Upper lobe of left lung (tissue), 6 donors: Measurements from ENCODE around the gene ZNF467. TPM values are rescaled to one million over a fixed set of nuclear protein-coding genes. Genes with fewer than 3 reads are reported as not detected.

Source experiments
- ATAC-seq, 2 donors: fragments of 200-7000 bp; cut with Tn5 transposase; one replicate each; pipeline ENCODE4 v1.9.1; 2022; ENCODE audit warnings: mild to moderate bottlenecking in 2 of 2, moderate library complexity in 2 of 2; ENCODE audit not compliant: low FRiP score in 2 of 2
- DNase-seq, 2 donors: peaks; one replicate each; pipeline ENCODE4 v3.0.0-alpha.2; 2019 to 2020
- H3K27ac ChIP-seq, 4 donors: fragments of 200-600 bp; sonication (generic); one replicate each; pipeline ENCODE4 v1.5.1; 2016 to 2019
- H3K27me3 ChIP-seq, 4 donors: fragments of 200-600 bp; sonication (generic); one replicate each; pipeline ENCODE4 v1.5.1; 2017 to 2019
- H3K36me3 ChIP-seq, 4 donors: fragments of 200-600 bp; sonication (generic); one replicate each; pipeline ENCODE4 v1.5.1; 2016 to 2019
- H3K4me1 ChIP-seq, 4 donors: fragments of 200-600 bp; sonication (generic); one replicate each; pipeline ENCODE4 v1.5.1; 2018 to 2019
- H3K4me3 ChIP-seq, 4 donors: fragments of 200-600 bp; sonication (generic); one replicate each; pipeline ENCODE4 v1.5.1; 2017 to 2019; ENCODE audit warnings: mild to moderate bottlenecking in 2 of 4, moderate library complexity in 1 of 4
- H3K9me3 ChIP-seq, 4 donors: fragments of 200-600 bp; sonication (generic); one replicate each; pipeline ENCODE4 v1.5.1; 2018 to 2019
- CTCF ChIP-seq, 6 experiments: fragments of 450-650 bp in 4 of 6; fragments of 200-600 bp in 2 of 6; sonication (generic) in 2 of 6; IDR thresholded peaks; one replicate each; pipeline ENCODE4 v1.5.1; 2016 to 2019; ENCODE audit warnings: antibody characterized with exemption in 6 of 6
- EP300 ChIP-seq, 4 donors: sonication (generic); formaldehyde crosslinking; IDR thresholded peaks; one replicate each; pipeline ENCODE4 v1.5.1; 2017; ENCODE audit warnings: antibody characterized with exemption in 4 of 4, control low read depth in 2 of 4
- POLR2A ChIP-seq, 4 donors: fragments of 450-650 bp; IDR thresholded peaks; one replicate each; pipeline ENCODE4 v1.5.1; 2016 to 2017; ENCODE audit warnings: antibody characterized with exemption in 4 of 4, mild to moderate bottlenecking in 2 of 4
- POLR2AphosphoS5 ChIP-seq, 2 donors: sonication (generic); formaldehyde crosslinking; IDR thresholded peaks; one replicate each; pipeline ENCODE4 v1.5.1; 2017; ENCODE audit warnings: antibody characterized with exemption in 2 of 2
- WGBS, 2 donors: methylation state at CpG; one replicate each; pipeline ENCODE4 v1.1.5; 2017 to 2018; 5-methylcytosine and 5-hydroxymethylcytosine counted together
- total RNA-seq, 6 donors: library from RNA; depleted of rRNA in 4 of 6; stranded (reverse); fragments of >200 nt in 4 of 6; gene quantifications; one replicate each; pipeline versions ENCODE4 v1.1.0 to v1.2.1, GENCODE V29; 2016 to 2021
- donor health status: DM: no; HTN: no; CAD: no; lungs with moderate emphysema.
- donor health status: DM: no; HTN: yes; CAD: no; lungs with severe emphysema.

The ZNF467 gene
- total RNA-seq, 6 donors from 2014 or later: 8.2 to 41.2 (median 17.4) TPM

- Histone ChIP-seq H3K4me3 (no peak overlapping the region), H3K4me1 (peaks cover 0 to 5% (median 4%) of the 10 kb centered on the region in 4 donors), H3K27ac (no peak overlapping the region), H3K9me3 (no peaks in the 10 kb centered on the region), H3K36me3 (no peaks in the 10 kb centered on the region), H3K27me3 (peaks cover 0 to 10% (median 2%) of the 10 kb centered on the region in 4 donors)
- no peak for TF ChIP-seq POLR2AphosphoS5 (IDR thresholded peaks at IDR 0.05)
- no peak for TF ChIP-seq EP300 (IDR thresholded peaks at IDR 0.05)
- TF ChIP-seq CTCF (IDR thresholded peaks at IDR 0.05): no peak
- no peak for TF ChIP-seq POLR2A (IDR thresholded peaks at IDR 0.05)
- 83 to 84% methylated on average over 10 of the region's 10 CpGs for WGBS, 2 donors
- ATAC-seq: no peak
- peak in 1 of 2 donors; percentile 65 for DNase-seq
Measured at GRCh38 chr7:149795126-149795525, 21.7 kb upstream of the ZNF467 start.

GRCh38 chr7:149794661-149795060 is 21.3 kb upstream of the ZNF467 start:
- Histone ChIP-seq H3K9me3 (no peaks in the 10 kb centered on the region), H3K36me3 (no peaks in the 10 kb centered on the region), H3K4me3 (no peak overlapping the region), H3K27me3 (peaks cover 0 to 12% (median 2%) of the 10 kb centered on the region in 4 donors), H3K4me1 (peaks cover 0 to 10% (median 8%) of the 10 kb centered on the region in 4 donors), H3K27ac (no peak overlapping the region)
- DNase-seq (peak in 1 of 2 donors; percentile 42), ATAC-seq (no peak)
- TF ChIP-seq EP300 (IDR thresholded peaks at IDR 0.05): no peak
- 65 to 80% methylated on average over 4 to 6 of the region's 6 CpGs for WGBS, 2 donors

- TF ChIP-seq POLR2AphosphoS5 (IDR thresholded peaks at IDR 0.05): no peak
- TF ChIP-seq EP300 (IDR thresholded peaks at IDR 0.05): no peak
- no peak for TF ChIP-seq POLR2A (IDR thresholded peaks at IDR 0.05)
- no peak for TF ChIP-seq CTCF (IDR thresholded peaks at IDR 0.05)
- DNase-seq (peak in 1 of 2 donors; percentile 59), ATAC-seq (no peak)
- H3K9me3 ChIP-seq: no peaks in the 10 kb centered on the region
- H3K27ac ChIP-seq: no peak overlapping the region
- H3K36me3 ChIP-seq: no peaks in the 10 kb centered on the region
- peaks cover 0 to 12% (median 2%) of the 10 kb centered on the region in 4 donors for H3K27me3 ChIP-seq
- WGBS, 2 donors: 83 to 91% methylated on average over 1 to 10 of the region's 10 CpGs
- H3K4me1 ChIP-seq: peaks cover 0 to 11% (median 8%) of the 10 kb centered on the region in 4 donors
- no peak overlapping the region for H3K4me3 ChIP-seq
Measured at GRCh38 chr7:149793261-149793660, 19.9 kb upstream of the ZNF467 start.

GRCh38 chr7:149792220-149792595 is 18.8 kb upstream of the ZNF467 start:
- H3K4me3 ChIP-seq: no peak overlapping the region
- no peaks in the 10 kb centered on the region for H3K9me3 ChIP-seq
- H3K27me3 ChIP-seq: peaks cover 0 to 12% (median 2%) of the 10 kb centered on the region in 4 donors
- no peaks in the 10 kb centered on the region for H3K36me3 ChIP-seq
- TF ChIP-seq CTCF (IDR thresholded peaks at IDR 0.05): no peak
- no peak for TF ChIP-seq EP300 (IDR thresholded peaks at IDR 0.05)
- H3K27ac ChIP-seq: no peak overlapping the region
- no peak for ATAC-seq
- H3K4me1 ChIP-seq: peaks cover 8 to 17% (median 14%) of the 10 kb centered on the region in 4 donors
- DNase-seq: peak in 1 of 2 donors; percentile 83
- 85% methylated on average over 10 of the region's 15 CpGs; no CpG with 5 or more reads in 1 of the 2 donors for WGBS, 2 donors

- ATAC-seq: no peak
- Histone ChIP-seq H3K36me3 (no peaks in the 10 kb centered on the region), H3K27me3 (peaks cover 0 to 12% (median 2%) of the 10 kb centered on the region in 4 donors), H3K4me1 (peaks cover 9 to 18% (median 14%) of the 10 kb centered on the region in 4 donors), H3K9me3 (no peaks in the 10 kb centered on the region), H3K27ac (no peak overlapping the region), H3K4me3 (no peak overlapping the region)
- no peak for TF ChIP-seq POLR2A (IDR thresholded peaks at IDR 0.05)
- no peak for TF ChIP-seq EP300 (IDR thresholded peaks at IDR 0.05)
- peak in 1 of 2 donors; percentile 71 for DNase-seq
- 96 to 98% methylated on average over 11 to 19 of the region's 21 CpGs for WGBS, 2 donors
Measured at GRCh38 chr7:149791411-149792219, 18.2 kb upstream of the ZNF467 start.
